ENCODE results near the gene S100A1. TPM values are rescaled to one million over a fixed set of nuclear protein-coding genes. Genes with fewer than 3 reads are reported as not detected.

The S100A1 gene
- polyA plus RNA-seq, 1 of the 3 experiments (the other 2 are of a cell fraction) = 0.18 TPM

- peaks cover 0 to 4% of the 10 kb centered on the region in 2 experiments; a peak in 1 of 4 replicates for H3K4me1 ChIP-seq (ENCODE audit: control insufficient read depth in 1 of 2, insufficient read depth in 2 of 2, low read depth in 1 of 2, low read length in 1 of 2)
- H3F3A ChIP-seq (replicated peaks; ENCODE audit: insufficient read depth) = peaks cover 4% of the 10 kb centered on the region
- H2AFZ ChIP-seq (ENCODE audit: low read depth) = no peak overlapping the region
- no peaks in the 10 kb centered on the region for H3K27me3 ChIP-seq (ENCODE audit: insufficient read depth)
- 98% methylated on average over 5 of the region's 6 CpGs for WGBS (ENCODE audit: low lambda C conversion rate)
- H3K4me2 ChIP-seq = no peak overlapping the region
- H3K79me2 ChIP-seq (ENCODE audit: insufficient read depth) = no peaks in the 10 kb centered on the region
- no peak overlapping the region for H3K9ac ChIP-seq
- H3K27ac ChIP-seq (ENCODE audit: low read depth in 2 of 2, low read length in 1 of 2) = no peak overlapping the region
- CTCF ChIA-PET = interaction anchor here (0.6 to 8.0 kb wide), 7 partner anchors 9 to 109 kb away, joined by 3 to 100 read pairs (median 4); partner anchors contain the start of genes S100A1 and S100A13
- no peak for DNase-seq
- POLR2A ChIA-PET = interaction anchor here (1.3 kb wide), 1 partner anchor 15 kb away, joined by 3 read pairs; the partner anchor contains the start of gene CHTOP
- no peak overlapping the region for H3K4me3 ChIP-seq (ENCODE audit: low read depth in 2 of 2, low read length in 1 of 2)
- H3K9me2 ChIP-seq = no peaks in the 10 kb centered on the region
- H3K9me3 ChIP-seq = no peaks in the 10 kb centered on the region
- TF ChIP-seq NRF1 (IDR thresholded peaks at IDR 0.05; ENCODE audit: low read depth, low read length) = no peak
- no peak for TF ChIP-seq TEAD4 (IDR thresholded peaks at IDR 0.05; ENCODE audit: borderline replicate concordance, insufficient read depth)
- TF ChIP-seq GABPA (IDR thresholded peaks at IDR 0.05; ENCODE audit: low read depth) = no peak
- no peak for TF ChIP-seq EP300 (IDR thresholded peaks at IDR 0.05; ENCODE audit: borderline replicate concordance in 1 of 2, low read depth in 1 of 2, low read length in 1 of 2)
- TF ChIP-seq, protein P1, sequence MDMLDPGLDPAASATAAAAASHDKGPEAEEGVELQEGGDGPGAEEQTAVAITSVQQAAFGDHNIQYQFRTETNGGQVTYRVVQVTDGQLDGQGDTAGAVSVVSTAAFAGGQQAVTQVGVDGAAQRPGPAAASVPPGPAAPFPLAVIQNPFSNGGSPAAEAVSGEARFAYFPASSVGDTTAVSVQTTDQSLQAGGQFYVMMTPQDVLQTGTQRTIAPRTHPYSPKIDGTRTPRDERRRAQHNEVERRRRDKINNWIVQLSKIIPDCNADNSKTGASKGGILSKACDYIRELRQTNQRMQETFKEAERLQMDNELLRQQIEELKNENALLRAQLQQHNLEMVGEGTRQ (IDR thresholded peaks at IDR 0.05; ENCODE audit: borderline replicate concordance, low read depth, low read length) = no peak
- TF ChIP-seq FOXJ3 (CRISPR knock-in tag; IDR thresholded peaks at IDR 0.05) = no peak
- no peak for TF ChIP-seq SIN3A (IDR thresholded peaks at IDR 0.05; ENCODE audit: borderline replicate concordance, low read depth, low read length)
- no peak for TF ChIP-seq RXRA (IDR thresholded peaks at IDR 0.05; ENCODE audit: borderline replicate concordance, low read depth)
- no peak for TF ChIP-seq EZH2phosphoT487 (IDR thresholded peaks at IDR 0.05; ENCODE audit: borderline replicate concordance, low read depth)
- no peak for TF ChIP-seq ELF1 (IDR thresholded peaks at IDR 0.05)
- no peak for TF ChIP-seq MAX (IDR thresholded peaks at IDR 0.05; ENCODE audit: low read depth)
- no peak for TF ChIP-seq FOSL2 (IDR thresholded peaks at IDR 0.05; ENCODE audit: borderline replicate concordance, low read depth)
- H4K20me1 ChIP-seq (ENCODE audit: insufficient read depth) = no peaks in the 10 kb centered on the region
- H3K36me3 ChIP-seq (replicated peaks in 1 of 2; ENCODE audit: control insufficient read depth in 1 of 2, insufficient read depth in 2 of 2, low read length in 1 of 2) = no peaks in the 10 kb centered on the region
Measured at GRCh38 chr1:153619171-153619570, 9.1 kb upstream of the S100A1 start.

DNA sequence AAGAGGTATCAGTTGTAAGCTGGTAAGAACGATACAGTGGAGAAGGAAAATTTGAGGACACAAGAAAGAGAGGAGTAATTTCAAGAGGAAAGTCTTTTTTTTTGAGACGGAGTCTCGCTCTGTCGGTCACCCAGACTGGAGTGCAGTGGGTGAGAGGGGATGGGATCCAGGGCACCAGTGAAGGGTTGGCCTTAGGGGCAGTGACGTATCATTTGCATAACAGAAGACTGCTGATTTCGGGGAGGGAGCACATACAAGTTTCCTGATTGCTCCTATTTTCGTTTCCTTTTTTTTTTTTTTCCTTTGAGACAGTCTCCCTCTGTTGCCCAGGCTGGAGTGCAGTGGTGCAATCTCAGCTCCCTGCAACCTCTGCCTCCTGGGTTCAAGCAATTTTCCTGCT, 5.1 kb upstream of the S100A1 start:
- no peak overlapping the region for H2AFZ ChIP-seq (ENCODE audit: low read depth)
- POLR2A ChIA-PET = interaction anchor here (0.6 kb wide), 2 partner anchors 14 to 33 kb away, joined by 3 read pairs; no protein-coding TSS in a partner anchor
- CTCF ChIA-PET = interaction anchor here (1.1 to 2.0 kb wide), 6 partner anchors 11 to 271 kb away, joined by 3 to 6 read pairs (median 4); partner anchors contain the start of gene CHTOP
- 87% methylated on average over 7 of the region's 7 CpGs for WGBS (ENCODE audit: low lambda C conversion rate)
- peaks cover 10 to 11% of the 10 kb centered on the region in 2 experiments; a peak in 2 of 4 replicates for H3K4me1 ChIP-seq (ENCODE audit: control insufficient read depth in 1 of 2, insufficient read depth in 2 of 2, low read depth in 1 of 2, low read length in 1 of 2)
- H4K20me1 ChIP-seq (ENCODE audit: insufficient read depth) = no peaks in the 10 kb centered on the region
- no peaks in the 10 kb centered on the region for H3K9me3 ChIP-seq
- TF ChIP-seq MAX (IDR thresholded peaks at IDR 0.05; ENCODE audit: low read depth) (no peak), ZBTB33 (IDR thresholded peaks at IDR 0.05; ENCODE audit: borderline replicate concordance, low read depth) (no peak), JUND (IDR thresholded peaks at IDR 0.05) (no peak), SIN3A (IDR thresholded peaks at IDR 0.05; ENCODE audit: borderline replicate concordance, low read depth, low read length) (no peak), NFIC (IDR thresholded peaks at IDR 0.05; ENCODE audit: borderline replicate concordance) (no peak), SMC3 (IDR thresholded peaks at IDR 0.05; ENCODE audit: low read depth, low read length) (no peak), EP300 (IDR thresholded peaks at IDR 0.05; ENCODE audit: borderline replicate concordance in 1 of 2, low read depth in 1 of 2, low read length in 1 of 2) (no peak), RAD21 (IDR thresholded peaks at IDR 0.05; ENCODE audit: low read length) (no peak), TEAD4 (IDR thresholded peaks at IDR 0.05; ENCODE audit: borderline replicate concordance, insufficient read depth) (no peak), TAF1 (IDR thresholded peaks at IDR 0.05; ENCODE audit: borderline replicate concordance, low read depth, low read length) (no peak), ELF1 (IDR thresholded peaks at IDR 0.05) (no peak), CHD2 (IDR thresholded peaks at IDR 0.05; ENCODE audit: low read length, partially characterized antibody) (no peak), GATA2 (CRISPR knock-in tag; IDR thresholded peaks at IDR 0.05) (no peak), NRF1 (IDR thresholded peaks at IDR 0.05; ENCODE audit: low read depth, low read length) (no peak), FOXJ3 (CRISPR knock-in tag; IDR thresholded peaks at IDR 0.05) (no peak)
- TF ChIP-seq, protein P2, sequence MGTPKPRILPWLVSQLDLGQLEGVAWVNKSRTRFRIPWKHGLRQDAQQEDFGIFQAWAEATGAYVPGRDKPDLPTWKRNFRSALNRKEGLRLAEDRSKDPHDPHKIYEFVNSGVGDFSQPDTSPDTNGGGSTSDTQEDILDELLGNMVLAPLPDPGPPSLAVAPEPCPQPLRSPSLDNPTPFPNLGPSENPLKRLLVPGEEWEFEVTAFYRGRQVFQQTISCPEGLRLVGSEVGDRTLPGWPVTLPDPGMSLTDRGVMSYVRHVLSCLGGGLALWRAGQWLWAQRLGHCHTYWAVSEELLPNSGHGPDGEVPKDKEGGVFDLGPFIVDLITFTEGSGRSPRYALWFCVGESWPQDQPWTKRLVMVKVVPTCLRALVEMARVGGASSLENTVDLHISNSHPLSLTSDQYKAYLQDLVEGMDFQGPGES (IDR thresholded peaks at IDR 0.05; ENCODE audit: low read depth, low read length) = no peak
- no peaks in the 10 kb centered on the region for H3K27me3 ChIP-seq (ENCODE audit: insufficient read depth)
- H3F3A ChIP-seq (replicated peaks; ENCODE audit: insufficient read depth) = peaks cover 8% of the 10 kb centered on the region
- no peaks in the 10 kb centered on the region for H3K36me3 ChIP-seq (replicated peaks in 1 of 2; ENCODE audit: control insufficient read depth in 1 of 2, insufficient read depth in 2 of 2, low read length in 1 of 2)
- H3K4me3 ChIP-seq (ENCODE audit: low read depth in 2 of 2, low read length in 1 of 2) = no peak overlapping the region
- no peak overlapping the region for H3K9ac ChIP-seq
- H3K4me2 ChIP-seq = no peak overlapping the region
- H3K27ac ChIP-seq (ENCODE audit: low read depth in 2 of 2, low read length in 1 of 2) = no peak overlapping the region
- H3K9me2 ChIP-seq = no peaks in the 10 kb centered on the region
- H3K79me2 ChIP-seq (ENCODE audit: insufficient read depth) = no peaks in the 10 kb centered on the region
- no peak for DNase-seq
